Middle frontal gyrus (tissue), 1 donor: Measurements from ENCODE around the gene SIX5.
"Not testable (repeated sequence)": the region's sequence is repeated elsewhere in the genome, so short reads cannot be mapped to it uniquely, and the experiment has no call there.

Experiments used
- DNase-seq: peaks from one replicate; pipeline ENCODE4 v3.0.0-alpha.2; 2015; ENCODE audit warnings: low spot score; ENCODE audit errors: extremely low spot score

The SIX5 gene

GRCh38 chr19:45758921-45759320 lies 10.1 kb downstream of the SIX5 start:
- no peak for DNase-seq

GRCh38 chr19:45757695-45758094 lies 11.4 kb downstream of the SIX5 start:
- no peak for DNase-seq

- DNase-seq, result no peak
Measured at GRCh38 chr19:45754323-45754722, 14.7 kb downstream of the SIX5 start.

- no peak for DNase-seq
Measured at GRCh38 chr19:45753548-45753947, 15.5 kb downstream of the SIX5 start.

GRCh38 chr19:45752639-45753038 lies 16.4 kb downstream of the SIX5 start:
- no peak for DNase-seq

- DNase-seq, result not testable (repeated sequence)
Measured at GRCh38 chr19:45751483-45751882, 17.6 kb downstream of the SIX5 start.

GRCh38 chr19:45747513-45747912 lies 21.5 kb downstream of the SIX5 start:
- DNase-seq, result no peak

- DNase-seq, result no peak
Measured at GRCh38 chr19:45746866-45747265, 22.2 kb downstream of the SIX5 start.

- no peak for DNase-seq
Measured at GRCh38 chr19:45745606-45746005, 23.4 kb downstream of the SIX5 start.

GRCh38 chr19:45742969-45743368 lies 26.1 kb downstream of the SIX5 start:
- no peak for DNase-seq

GRCh38 chr19:45739498-45740439 lies 29.3 kb downstream of the SIX5 start:
- DNase-seq, result no peak

- DNase-seq, result no peak
Measured at GRCh38 chr19:45733160-45733810, 35.8 kb downstream of the SIX5 start, which contains the start of gene MEIOSIN. TSS of gene MEIOSIN (plus strand) at chr19:45733439. CDS start at chr19:45735377, 1,938 bp downstream.

- DNase-seq, result peak; percentile 96
Measured at GRCh38 chr19:45730368-45731288, 38.4 kb downstream of the SIX5 start, which contains the start of gene FBXO46. TSS of gene FBXO46 (minus strand) at chr19:45730896. CDS start at chr19:45713495, 17,401 bp downstream.

GRCh38 chr19:45729800-45730290 lies 39.2 kb downstream of the SIX5 start:
- DNase-seq, result no peak

- not testable (repeated sequence) for DNase-seq
Measured at GRCh38 chr19:45728683-45729082, 40.4 kb downstream of the SIX5 start.

GRCh38 chr19:45720065-45720464 lies 49.0 kb downstream of the SIX5 start:
- not testable (repeated sequence) for DNase-seq

GRCh38 chr19:45717983-45718650 lies 50.9 kb downstream of the SIX5 start:
- DNase-seq, result no peak

GRCh38 chr19:45717131-45717982 lies 51.7 kb downstream of the SIX5 start:
- peak; percentile 99 for DNase-seq

- no peak for DNase-seq
Measured at GRCh38 chr19:45716359-45717130, 52.5 kb downstream of the SIX5 start.
